T-helper 1 cell treated with Interleukin-12 subunit alpha and Interleukin-12 subunit beta and Interleukin-4 antibody, amounts not matched to agents 30 ng/mL and 1 ng/mL, for 36 hours (primary cell): ENCODE measurements around the gene TGFBRAP1. TPM values are rescaled to one million over a fixed set of nuclear protein-coding genes. Genes with fewer than 3 reads are reported as not detected.
"Not testable (repeated sequence)": the region's sequence is repeated elsewhere in the genome, so short reads cannot be mapped to it uniquely, and the experiment has no call there.

Source experiments
- intact Hi-C: fragments of 100-400 bp; cut with micrococcal nuclease; formaldehyde crosslinking; loops from one replicate; pipeline ENCODE4 v1.15.1; 2024
- total RNA-seq: library from RNA; stranded (reverse); gene quantifications from 2 replicates; pipeline ENCODE4 v1.2.3, GENCODE V29; 2022

The TGFBRAP1 gene
- total RNA-seq, 1 donor from 2014 or later = 22.8 TPM

GRCh38 chr2:105283532-105283931 is 46.0 kb downstream of the TGFBRAP1 start:
- intact Hi-C loops = no loop called here

- intact Hi-C loops = no loop called here
Measured at GRCh38 chr2:105280281-105280680, 49.3 kb downstream of the TGFBRAP1 start.

- intact Hi-C loops = no loop called here
Measured at GRCh38 chr2:105279126-105279525, 50.4 kb downstream of the TGFBRAP1 start.

- intact Hi-C loops = no loop called here
Measured at GRCh38 chr2:105278654-105279053, 50.9 kb downstream of the TGFBRAP1 start.

- intact Hi-C loops = no loop called here
Measured at GRCh38 chr2:105274046-105274445, 55.5 kb downstream of the TGFBRAP1 start.

GRCh38 chr2:105272176-105272575 is 57.4 kb downstream of the TGFBRAP1 start:
- intact Hi-C loops = no loop called here

- intact Hi-C loops = no loop called here
Measured at GRCh38 chr2:105271393-105272045, 58.0 kb downstream of the TGFBRAP1 start.

- intact Hi-C loops = no loop called here
Measured at GRCh38 chr2:105269426-105269825, 60.1 kb downstream of the TGFBRAP1 start.

- intact Hi-C loops = no loop called here
Measured at GRCh38 chr2:105262651-105263091, 66.9 kb downstream of the TGFBRAP1 start.

GRCh38 chr2:105261061-105261460 is 68.5 kb downstream of the TGFBRAP1 start:
- intact Hi-C loops = no loop called here

- intact Hi-C loops = no loop called here
Measured at GRCh38 chr2:105258835-105259350, 70.6 kb downstream of the TGFBRAP1 start.

- intact Hi-C loops = no loop called here
Measured at GRCh38 chr2:105257981-105258380, 71.6 kb downstream of the TGFBRAP1 start.

GRCh38 chr2:105256431-105257047 is 73.0 kb downstream of the TGFBRAP1 start:
- intact Hi-C loops = no loop called here

- intact Hi-C loops = no loop called here
Measured at GRCh38 chr2:105255979-105256378, 73.6 kb downstream of the TGFBRAP1 start.

GRCh38 chr2:105254531-105255210 is 74.9 kb downstream of the TGFBRAP1 start:
- intact Hi-C loops = no loop called here

GRCh38 chr2:105252271-105252670 is 77.3 kb downstream of the TGFBRAP1 start:
- intact Hi-C loops = no loop called here

GRCh38 chr2:105251016-105251648 is 78.4 kb downstream of the TGFBRAP1 start:
- intact Hi-C loops = not testable (repeated sequence)

- intact Hi-C loops = no loop called here
Measured at GRCh38 chr2:105249891-105250290, 79.6 kb downstream of the TGFBRAP1 start.

GRCh38 chr2:105249181-105249580 is 80.4 kb downstream of the TGFBRAP1 start:
- intact Hi-C loops = no loop called here

- intact Hi-C loops = no loop called here
Measured at GRCh38 chr2:105248316-105249070, 81.0 kb downstream of the TGFBRAP1 start.

GRCh38 chr2:105244451-105244850 is 85.1 kb downstream of the TGFBRAP1 start:
- intact Hi-C loops = no loop called here
